Measurements from ENCODE around the gene CCNG2. TPM values are rescaled to one million over a fixed set of nuclear protein-coding genes. Genes with fewer than 3 reads are reported as not detected.

The CCNG2 gene
- total and polyA plus RNA-seq, 2 of the 4 experiments (the other 2 are of a cell fraction) = 11.3 to 14.9 TPM

DNA sequence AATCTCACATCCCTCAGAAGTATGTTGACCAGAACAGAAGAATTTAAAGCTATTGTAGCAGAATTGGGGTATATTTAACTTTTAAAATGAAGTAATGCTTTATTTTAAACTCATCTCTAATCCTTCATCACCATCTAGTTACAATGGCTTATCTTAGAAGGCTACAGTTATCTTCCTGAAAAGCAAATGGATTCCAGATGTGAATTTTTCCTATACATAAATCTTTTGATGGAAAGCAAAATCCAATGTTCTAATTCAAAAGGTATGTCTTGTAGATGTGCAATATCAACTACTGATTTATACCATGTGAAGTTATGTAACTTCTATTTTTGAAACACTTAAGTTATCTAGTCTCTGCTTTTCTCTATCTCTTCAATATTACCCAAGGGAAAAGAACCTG is 47.6 kb downstream of the CCNG2 start:
- Histone ChIP-seq H2BK120ac (ENCODE audit: low read depth, low read length) (no peak overlapping the region), H3K9ac (ENCODE audit: low read depth, low read length) (no peak overlapping the region), H3K14ac (replicated peaks; ENCODE audit: low read depth, low read length) (no peak overlapping the region), H3K27me3 (ENCODE audit: control insufficient read depth, insufficient read depth, low read length) (peaks cover 53% of the 10 kb centered on the region), H3K9me3 (ENCODE audit: control insufficient read depth, insufficient read depth, low read length) (no peaks in the 10 kb centered on the region), H3K36me3 (ENCODE audit: control insufficient read depth, insufficient read depth, low read length) (no peaks in the 10 kb centered on the region), H3K4me2 (ENCODE audit: low read depth, low read length) (no peak overlapping the region), H4K8ac (ENCODE audit: low read depth in 2 of 2, low read length in 2 of 2) (no peak overlapping the region), H3K56ac (ENCODE audit: extremely low read depth, insufficient read depth, low read length) (no peak overlapping the region), H4K91ac (ENCODE audit: insufficient read depth, low read depth, low read length) (no peak overlapping the region), H3K27ac (ENCODE audit: insufficient read depth, low read length) (no peak overlapping the region), H2BK20ac (ENCODE audit: low read depth, low read length) (no peak overlapping the region), H3K18ac (ENCODE audit: low read depth, low read length) (no peak overlapping the region), H4K5ac (ENCODE audit: low read depth, low read length) (no peak overlapping the region), H2AK5ac (ENCODE audit: low read depth, low read length) (no peak overlapping the region), H3K23ac (ENCODE audit: low read depth, low read length) (no peak overlapping the region), H3K4me3 (ENCODE audit: insufficient read depth, low read depth, low read length) (no peak overlapping the region), H2BK5ac (ENCODE audit: low read depth, low read length, poor library complexity, severe bottlenecking) (no peak overlapping the region), H3K4me1 (ENCODE audit: control insufficient read depth, insufficient read depth, low read length) (no peaks in the 10 kb centered on the region), H3K9me1 (ENCODE audit: insufficient read depth, low read length) (no peaks in the 10 kb centered on the region), H3K4ac (ENCODE audit: low read depth, low read length) (no peak overlapping the region), H4K20me1 (ENCODE audit: insufficient read depth, low read length) (no peaks in the 10 kb centered on the region), H2AFZ (replicated peaks; ENCODE audit: low read length, poor library complexity) (no peak overlapping the region), H2BK15ac (ENCODE audit: low read depth, low read length) (no peak overlapping the region), H3K79me1 (ENCODE audit: low read depth in 1 of 2, low read length in 2 of 2) (no peaks in the 10 kb centered on the region), H2AK9ac (replicated peaks; ENCODE audit: low read depth, low read length, poor library complexity) (no peak overlapping the region)
- dilution Hi-C loops (cut with HindIII; ENCODE audit: low sequenced_read_pairs, unreplicated experiment) (no loop called here), intact Hi-C loops (cut with micrococcal nuclease) (loop anchor here (5.0 kb wide), 2 partner anchors 452 to 772 kb away; no protein-coding TSS in a partner anchor), in situ Hi-C loops (cut with MboI; ENCODE audit: low sequenced_read_pairs) (loop anchor here (10.0 to 25.0 kb wide), 3 partner anchors 140 to 767 kb away; partner anchors contain the start of gene SHROOM3)
- CTCF ChIA-PET = interaction anchor here (1.2 to 2.5 kb wide), 5 partner anchors 11 to 158 kb away, joined by 4 to 14 read pairs (median 6); no protein-coding TSS in a partner anchor
- POLR2A ChIA-PET (ENCODE audit: unreplicated experiment) = no interaction called here
- no peak for TF ChIP-seq BHLHE40 (IDR thresholded peaks at IDR 0.05; ENCODE audit: low read depth, low read length)
- TF ChIP-seq MAZ (IDR thresholded peaks at IDR 0.05; ENCODE audit: borderline replicate concordance, low read depth, low read length) = no peak
- no peak for TF ChIP-seq CEBPB (IDR thresholded peaks at IDR 0.05; ENCODE audit: low read depth, low read length)
- no peak for TF ChIP-seq RAD21 (IDR thresholded peaks at IDR 0.05; ENCODE audit: low read length)
- no peak for TF ChIP-seq POLR2A (IDR thresholded peaks at IDR 0.05; ENCODE audit: low read depth, low read length)
- no peak for TF ChIP-seq FOS (IDR thresholded peaks at IDR 0.05; ENCODE audit: low read depth, low read length)
- no peak for TF ChIP-seq MAFK (IDR thresholded peaks at IDR 0.05; ENCODE audit: low read depth, low read length)
- TF ChIP-seq SMC3 (IDR thresholded peaks at IDR 0.05; ENCODE audit: low read depth, low read length) = no peak
- TF ChIP-seq RCOR1 (IDR thresholded peaks at IDR 0.05; ENCODE audit: insufficient replicate concordance, low read length) = no peak
- TF ChIP-seq, protein P1, sequence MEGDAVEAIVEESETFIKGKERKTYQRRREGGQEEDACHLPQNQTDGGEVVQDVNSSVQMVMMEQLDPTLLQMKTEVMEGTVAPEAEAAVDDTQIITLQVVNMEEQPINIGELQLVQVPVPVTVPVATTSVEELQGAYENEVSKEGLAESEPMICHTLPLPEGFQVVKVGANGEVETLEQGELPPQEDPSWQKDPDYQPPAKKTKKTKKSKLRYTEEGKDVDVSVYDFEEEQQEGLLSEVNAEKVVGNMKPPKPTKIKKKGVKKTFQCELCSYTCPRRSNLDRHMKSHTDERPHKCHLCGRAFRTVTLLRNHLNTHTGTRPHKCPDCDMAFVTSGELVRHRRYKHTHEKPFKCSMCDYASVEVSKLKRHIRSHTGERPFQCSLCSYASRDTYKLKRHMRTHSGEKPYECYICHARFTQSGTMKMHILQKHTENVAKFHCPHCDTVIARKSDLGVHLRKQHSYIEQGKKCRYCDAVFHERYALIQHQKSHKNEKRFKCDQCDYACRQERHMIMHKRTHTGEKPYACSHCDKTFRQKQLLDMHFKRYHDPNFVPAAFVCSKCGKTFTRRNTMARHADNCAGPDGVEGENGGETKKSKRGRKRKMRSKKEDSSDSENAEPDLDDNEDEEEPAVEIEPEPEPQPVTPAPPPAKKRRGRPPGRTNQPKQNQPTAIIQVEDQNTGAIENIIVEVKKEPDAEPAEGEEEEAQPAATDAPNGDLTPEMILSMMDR (conservative IDR thresholded peaks at IDR 0.05; ENCODE audit: low read depth, low read length) = no peak
- TF ChIP-seq MXI1 (IDR thresholded peaks at IDR 0.05; ENCODE audit: borderline replicate concordance, low read depth, low read length) = no peak
- TF ChIP-seq NFE2L2 (IDR thresholded peaks at IDR 0.05; ENCODE audit: low read depth, low read length) = no peak
- DNase-seq (peak; percentile 24), ATAC-seq (ENCODE audit: low read depth) (no peak)
- no TSS peak for BruUV-seq (replicated peaks)

All from IMR-90 (cell line).